Psoas muscle (tissue), 8 donors: ENCODE measurements around the gene TRIM59. TPM values are rescaled to one million over a fixed set of nuclear protein-coding genes. Genes with fewer than 3 reads are reported as not detected.

Experiments
- ATAC-seq, 4 donors: fragments of 200-7000 bp; cut with Tn5 transposase; one replicate each; pipeline ENCODE4 v1.9.1; 2020; ENCODE audit warnings: moderate library complexity in 3 of 4, mild to moderate bottlenecking in 2 of 4
- DNase-seq, 2 donors: peaks; one replicate each; pipeline ENCODE4 v3.0.0-alpha.2; 2020
- H3K27ac ChIP-seq: fragments of 200-600 bp; one replicate; pipeline ENCODE4 v1.8.0; 2022
- H3K27me3 ChIP-seq, 3 donors: fragments of 200-600 bp in 1 of 3; one replicate each; pipeline versions ENCODE4 v1.6.1 to v1.8.0; 2013 to 2022; ENCODE audit warnings: low read length in 2 of 3, mild to moderate bottlenecking in 2 of 3, moderate library complexity in 1 of 3; ENCODE audit not compliant: insufficient read depth in 3 of 3
- H3K36me3 ChIP-seq, 2 donors: fragments of 200-600 bp in 1 of 2; one replicate each; pipeline versions ENCODE4 v1.6.1 to v1.8.0; 2013 to 2022; ENCODE audit warnings: low read depth in 1 of 2, mild to moderate bottlenecking in 1 of 2, moderate library complexity in 1 of 2; ENCODE audit not compliant: insufficient read depth in 1 of 2
- H3K4me1 ChIP-seq: fragments of 200-600 bp; one replicate; pipeline ENCODE4 v1.8.0; 2022
- H3K4me3 ChIP-seq: fragments of 200-600 bp; one replicate; pipeline ENCODE4 v1.8.0; 2022; ENCODE audit warnings: mild to moderate bottlenecking
- H3K9me3 ChIP-seq: fragments of 200-600 bp; one replicate; pipeline ENCODE4 v1.8.0; 2022
- CTCF ChIP-seq: fragments of 200-600 bp; IDR thresholded peaks from one replicate; pipeline ENCODE4 v1.8.0; 2022; ENCODE audit warnings: antibody characterized with exemption
- WGBS, 3 donors: extraction: QIAGEN DNeasy Blood & Tissue Kit; methylation state at CpG; one replicate each; pipeline versions ENCODE4 v1.1.6 to v1.1.7; 2013; 5-methylcytosine and 5-hydroxymethylcytosine counted together
- intact Hi-C, 2 donors: fragments of 100-400 bp; cut with DNase I; formaldehyde crosslinking; loops; one replicate each; pipeline versions ENCODE4 v1.11.0 to v1.14.2; 2022
- polyA plus RNA-seq, 3 donors: library from polyadenylated mRNA; stranded (reverse); fragments of 200-250 nt; gene quantifications; one replicate each; pipeline ENCODE4 v1.2.3, GENCODE V29; 2013
- total RNA-seq, 4 donors: library from RNA; stranded (reverse); fragmentation: NEBNext Ultra II Directional in 2 of 4; extraction: Animal tissue kit (Norgen Biotek cat#: 25700) in 2 of 4; gene quantifications; one replicate each; pipeline versions ENCODE4 v1.2.1 to v1.2.4, GENCODE V29; 2021 to 2023
- donor health status: healthy with polysubstance abuse.
- donor health status: DM: no; HTN: no; CAD: no; lungs with moderate emphysema.
- donor health status: Bipolar disorder and iron deficiency.
- donor health status: healthy.
- donor health status: DM: yes; HTN: yes; CAD: no.
- donor health status: DM: no; HTN: no; CAD: no.
- donor health status: DM: no; HTN: no; CAD: no.
- donor health status: DM: yes; HTN: yes; CAD: no.

Gene TRIM59
- total and polyA plus RNA-seq, 7 donors, result 0.05 to 0.81 (median 0.21) TPM

DNA sequence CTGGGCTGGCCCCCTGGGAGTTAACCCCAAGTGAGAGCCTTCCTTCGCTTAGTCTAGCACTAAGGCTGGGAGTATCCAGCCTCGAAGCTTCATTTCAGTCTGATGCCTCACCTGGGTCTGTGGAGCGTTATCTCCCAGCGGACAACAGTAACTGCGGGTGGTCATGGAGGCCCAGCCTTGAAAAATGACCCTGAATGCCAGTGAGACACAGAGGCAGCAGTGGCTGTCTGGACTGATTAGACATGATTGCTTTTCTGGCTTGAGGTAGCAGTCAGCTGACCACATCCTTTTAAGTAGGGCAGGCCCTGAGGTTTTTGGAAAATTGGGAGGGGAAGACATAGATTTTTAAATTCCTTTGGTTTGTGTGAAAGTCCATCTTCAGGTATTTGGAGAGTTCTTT lies 28.2 kb upstream of the TRIM59 start:
- Histone ChIP-seq H3K9me3 (no peaks in the 10 kb centered on the region), H3K36me3 (no peaks in the 10 kb centered on the region), H3K27ac (no peak overlapping the region), H3K4me1 (no peaks in the 10 kb centered on the region), H3K27me3 (peaks cover 0 to 4% (median 0%) of the 10 kb centered on the region in 3 donors), H3K4me3 (no peak overlapping the region)
- intact Hi-C loops, result no loop called here
- TF ChIP-seq CTCF, result no peak
- ATAC-seq (no peak), DNase-seq (no peak)
- 75 to 79% (median 77%) methylated on average over 5 of the region's 5 CpGs for WGBS, 3 donors

DNA sequence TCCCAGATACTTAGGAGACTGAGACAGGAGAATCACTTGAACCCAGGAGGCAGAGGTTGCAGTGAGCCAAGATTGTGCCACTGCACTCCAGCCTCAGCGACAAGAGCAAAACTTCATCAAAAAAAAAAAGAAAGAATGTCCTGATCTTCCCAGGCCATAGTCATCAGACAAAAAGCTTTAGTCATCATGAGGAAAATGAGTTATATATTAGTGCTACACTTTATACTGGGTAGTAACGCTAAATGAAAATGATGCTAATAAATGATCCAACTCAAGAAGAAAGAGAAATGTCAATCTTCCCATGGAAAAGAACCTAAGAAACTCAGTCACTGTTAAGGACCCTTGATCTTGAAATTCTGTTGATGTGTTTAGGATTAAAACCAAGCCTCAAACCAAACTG lies 26.3 kb upstream of the TRIM59 start:
- ATAC-seq (no peak), DNase-seq (no peak)
- Histone ChIP-seq H3K27me3 (peaks cover 0 to 4% (median 0%) of the 10 kb centered on the region in 3 donors), H3K27ac (no peak overlapping the region), H3K4me3 (no peak overlapping the region), H3K36me3 (no peaks in the 10 kb centered on the region), H3K9me3 (no peaks in the 10 kb centered on the region), H3K4me1 (no peaks in the 10 kb centered on the region)
- WGBS, 3 donors, result 89 to 99% (median 93%) methylated on average over 2 of the region's 2 CpGs
- intact Hi-C loops, result no loop called here
- TF ChIP-seq CTCF, result no peak

GRCh38 chr3:160475153-160475552 lies 25.6 kb upstream of the TRIM59 start:
- ATAC-seq, result no peak
- intact Hi-C loops, result no loop called here
- Histone ChIP-seq H3K9me3 (no peaks in the 10 kb centered on the region), H3K4me3 (no peak overlapping the region), H3K27ac (no peak overlapping the region), H3K27me3 (peaks cover 0 to 4% (median 0%) of the 10 kb centered on the region in 3 donors), H3K36me3 (no peaks in the 10 kb centered on the region), H3K4me1 (no peaks in the 10 kb centered on the region)
- WGBS, 3 donors, result 61 to 83% (median 83%) methylated on average over 2 of the region's 2 CpGs
- DNase-seq, result no peak
- TF ChIP-seq CTCF, result no peak

DNA sequence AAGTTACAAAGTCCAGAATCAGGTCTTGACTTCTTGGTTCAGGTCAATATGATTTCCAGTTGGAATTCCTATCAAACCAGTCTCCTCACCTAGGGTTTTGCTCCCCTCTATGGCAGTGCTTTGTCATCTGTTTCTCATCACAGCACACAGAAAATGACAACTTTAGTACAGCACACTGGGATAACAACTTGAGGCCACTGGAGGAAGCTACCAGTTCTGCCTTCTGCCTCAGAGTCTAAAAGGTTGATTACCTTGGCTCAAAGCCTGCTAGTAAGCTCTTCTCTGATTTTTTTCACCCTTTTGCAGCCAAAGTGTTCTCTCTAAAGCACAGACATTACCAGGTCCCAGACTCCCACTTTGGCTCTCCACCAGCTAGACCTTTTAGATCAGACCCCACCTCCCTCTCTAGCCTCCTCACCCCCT lies 24.8 kb upstream of the TRIM59 start:
- no peaks in the 10 kb centered on the region for H3K9me3 ChIP-seq
- H3K4me3 ChIP-seq, result no peak overlapping the region
- no peak for DNase-seq
- no peak for TF ChIP-seq CTCF
- no peak for ATAC-seq
- no peaks in the 10 kb centered on the region for H3K4me1 ChIP-seq
- H3K36me3 ChIP-seq, result no peaks in the 10 kb centered on the region
- H3K27ac ChIP-seq, result no peak overlapping the region
- peaks cover 0 to 4% (median 0%) of the 10 kb centered on the region in 3 donors for H3K27me3 ChIP-seq
- intact Hi-C loops, result no loop called here

GRCh38 chr3:160473978-160474377 lies 24.4 kb upstream of the TRIM59 start:
- intact Hi-C loops, result no loop called here
- 71 to 81% (median 79%) methylated on average over 1 of the region's 1 CpG for WGBS, 3 donors
- H3K27me3 ChIP-seq, result peaks cover 0 to 4% (median 0%) of the 10 kb centered on the region in 3 donors
- no peak overlapping the region for H3K4me3 ChIP-seq
- no peak overlapping the region for H3K27ac ChIP-seq
- H3K36me3 ChIP-seq, result no peaks in the 10 kb centered on the region
- no peaks in the 10 kb centered on the region for H3K9me3 ChIP-seq
- ATAC-seq (no peak), DNase-seq (no peak)
- no peak for TF ChIP-seq CTCF
- H3K4me1 ChIP-seq, result no peaks in the 10 kb centered on the region
